Activated CD8-positive, alpha-beta T cell treated with anti-CD3 and anti-CD28 coated beads for 36 hours (primary cell): ENCODE results near the gene DDAH2. TPM values are rescaled to one million over a fixed set of nuclear protein-coding genes. Genes with fewer than 3 reads are reported as not detected.

ENCODE experiments used
- ATAC-seq: fragments of 200-7000 bp; cut with Tn5 transposase; one replicate; pipeline ENCODE4 v1.10.0; 2021; ENCODE audit warnings: mild to moderate bottlenecking, moderate library complexity
- CTCF ChIA-PET: fragments of 350-600 bp; sonication (Branson Sonifier 250); formaldehyde crosslinking; loops from one replicate; lab custom pipeline; 2021; ENCODE audit warnings: antibody characterized with exemption; lab: Charles Lee
- POLR2A ChIA-PET: fragments of 350-600 bp; sonication (Branson Sonifier 250); formaldehyde crosslinking; loops from one replicate; lab custom pipeline; 2021; ENCODE audit warnings: antibody characterized with exemption; lab: Charles Lee
- DNase-seq: peaks from one replicate; pipeline ENCODE4 v3.0.0-alpha.2; 2020
- H3K27ac Mint-ChIP-seq: one replicate; pipeline ENCODE4 v1.8.0; 2021; ENCODE audit warnings: mild to moderate bottlenecking, mixed read lengths
- H3K27me3 Mint-ChIP-seq: one replicate; pipeline ENCODE4 v1.8.0; 2021; ENCODE audit warnings: mixed read lengths
- H3K36me3 Mint-ChIP-seq: one replicate; pipeline ENCODE4 v1.8.0; 2021; ENCODE audit warnings: low read depth, mixed read lengths
- H3K4me1 Mint-ChIP-seq: one replicate; pipeline ENCODE4 v1.8.0; 2021; ENCODE audit warnings: low read depth, mixed read lengths
- H3K4me3 Mint-ChIP-seq: one replicate; pipeline ENCODE4 v1.8.0; 2021; ENCODE audit warnings: mild to moderate bottlenecking, moderate library complexity, mixed read lengths
- H3K9me3 Mint-ChIP-seq: one replicate; pipeline ENCODE4 v1.8.0; 2021; ENCODE audit warnings: mixed read lengths
- CTCF ChIP-seq: fragments of 200-600 bp; IDR thresholded peaks from one replicate; pipeline ENCODE4 v1.8.0; 2022; ENCODE audit warnings: antibody characterized with exemption, mild to moderate bottlenecking
- intact Hi-C: fragments of 100-400 bp; cut with micrococcal nuclease; formaldehyde crosslinking; loops from one replicate; pipeline ENCODE4 v1.10.0; 2022
- total RNA-seq, 2 experiments: library from RNA; stranded (reverse); gene quantifications; one replicate each; pipeline ENCODE4 v1.2.3, GENCODE V29; 2021

Gene DDAH2
- total RNA-seq, 2 experiments from 2014 or later = 6.3 to 6.9 TPM

- CTCF ChIA-PET = interaction anchor here (1.1 to 2.8 kb wide), 2 partner anchors 10 to 185 kb away, joined by 3 to 9 read pairs; no protein-coding TSS in a partner anchor
- H3K36me3 Mint-ChIP-seq = peaks cover 15% of the 10 kb centered on the region
- no peaks in the 10 kb centered on the region for H3K9me3 Mint-ChIP-seq
- H3K27me3 Mint-ChIP-seq = no peaks in the 10 kb centered on the region
- peak overlapping the region; percentile 95 for H3K4me3 Mint-ChIP-seq
- ATAC-seq = no peak
- no peak for DNase-seq
- intact Hi-C loops = no loop called here
- H3K4me1 Mint-ChIP-seq = peaks cover 29% of the 10 kb centered on the region
- POLR2A ChIA-PET = interaction anchor here (1.5 to 3.4 kb wide), 2 partner anchors 35 to 105 kb away, joined by 3 to 13 read pairs; partner anchors contain the start of genes CSNK2B and GPANK1
- no peak overlapping the region for H3K27ac Mint-ChIP-seq
- TF ChIP-seq CTCF = no peak
These were observed 28.2 kb downstream of the DDAH2 start for GRCh38 chr6:31700740-31701401.

GRCh38 chr6:31697555-31697954 lies 31.5 kb downstream of the DDAH2 start:
- Mint-ChIP-seq H3K27ac (peak overlapping the region; percentile 53), H3K4me1 (peaks cover 25% of the 10 kb centered on the region), H3K27me3 (no peaks in the 10 kb centered on the region), H3K4me3 (no peak overlapping the region), H3K9me3 (no peaks in the 10 kb centered on the region), H3K36me3 (peaks cover 23% of the 10 kb centered on the region)
- intact Hi-C loops = no loop called here
- DNase-seq (peak; percentile 11), ATAC-seq (peak; percentile 32)
- CTCF ChIA-PET = no interaction called here
- TF ChIP-seq CTCF = no peak
- POLR2A ChIA-PET = interaction anchor here (0.7 to 1.4 kb wide), 2 partner anchors 9 to 20 kb away, joined by 3 read pairs; no protein-coding TSS in a partner anchor

GRCh38 chr6:31693535-31693934 lies 35.6 kb downstream of the DDAH2 start:
- H3K36me3 Mint-ChIP-seq = peaks cover 22% of the 10 kb centered on the region
- no peak for DNase-seq
- H3K27ac Mint-ChIP-seq = no peak overlapping the region
- ChIA-PET POLR2A (interaction anchor here (0.7 to 2.4 kb wide), 4 partner anchors 29 to 227 kb away, joined by 3 to 6 read pairs (median 4); partner anchors contain the start of genes GPANK1 and MSH5), CTCF (interaction anchor here (1.7 to 2.0 kb wide), 2 partner anchors 12 to 23 kb away, joined by 4 to 5 read pairs; partner anchors contain the start of genes LY6G5B and LY6G5C)
- H3K4me1 Mint-ChIP-seq = peaks cover 15% of the 10 kb centered on the region
- intact Hi-C loops = no loop called here
- no peaks in the 10 kb centered on the region for H3K9me3 Mint-ChIP-seq
- no peaks in the 10 kb centered on the region for H3K27me3 Mint-ChIP-seq
- no peak overlapping the region for H3K4me3 Mint-ChIP-seq
- no peak for ATAC-seq
- TF ChIP-seq CTCF = no peak

GRCh38 chr6:31692886-31693285 lies 36.2 kb downstream of the DDAH2 start:
- intact Hi-C loops = no loop called here
- CTCF ChIA-PET = interaction anchor here (1.7 kb wide), 1 partner anchor 77 kb away, joined by 4 read pairs; no protein-coding TSS in a partner anchor

More at GRCh38 chr6:31692886-31693285, 36.2 kb downstream of the DDAH2 start:
- POLR2A ChIA-PET = interaction anchor here (0.9 to 2.4 kb wide), 2 partner anchors 9 to 47 kb away, joined by 3 to 6 read pairs; partner anchors contain the start of gene MSH5
- H3K4me3 Mint-ChIP-seq = no peak overlapping the region
- TF ChIP-seq CTCF = no peak
- H3K27ac Mint-ChIP-seq = no peak overlapping the region
- H3K27me3 Mint-ChIP-seq = no peaks in the 10 kb centered on the region
- ATAC-seq = no peak
- no peak for DNase-seq
- H3K9me3 Mint-ChIP-seq = no peaks in the 10 kb centered on the region
- peaks cover 22% of the 10 kb centered on the region for H3K36me3 Mint-ChIP-seq
- H3K4me1 Mint-ChIP-seq = peaks cover 12% of the 10 kb centered on the region
